Stimulated activated naive CD8-positive, alpha-beta T cell treated with anti-CD3 and anti-CD28 coated beads, Interleukin-15, Interleukin-2, amounts not matched to agents 100 U/mL and 50 U/mL, for 24 hours (primary cell): Measurements from ENCODE around the gene STARD13.

Experiments
- ATAC-seq: fragments of 150-1000 bp; cut with Tn5 transposase; one replicate; pipeline ENCODE4 v1.10.0; 2021
- DNase-seq: peaks from one replicate; pipeline ENCODE4 v3.0.0; 2021

STARD13 gene, protein sequence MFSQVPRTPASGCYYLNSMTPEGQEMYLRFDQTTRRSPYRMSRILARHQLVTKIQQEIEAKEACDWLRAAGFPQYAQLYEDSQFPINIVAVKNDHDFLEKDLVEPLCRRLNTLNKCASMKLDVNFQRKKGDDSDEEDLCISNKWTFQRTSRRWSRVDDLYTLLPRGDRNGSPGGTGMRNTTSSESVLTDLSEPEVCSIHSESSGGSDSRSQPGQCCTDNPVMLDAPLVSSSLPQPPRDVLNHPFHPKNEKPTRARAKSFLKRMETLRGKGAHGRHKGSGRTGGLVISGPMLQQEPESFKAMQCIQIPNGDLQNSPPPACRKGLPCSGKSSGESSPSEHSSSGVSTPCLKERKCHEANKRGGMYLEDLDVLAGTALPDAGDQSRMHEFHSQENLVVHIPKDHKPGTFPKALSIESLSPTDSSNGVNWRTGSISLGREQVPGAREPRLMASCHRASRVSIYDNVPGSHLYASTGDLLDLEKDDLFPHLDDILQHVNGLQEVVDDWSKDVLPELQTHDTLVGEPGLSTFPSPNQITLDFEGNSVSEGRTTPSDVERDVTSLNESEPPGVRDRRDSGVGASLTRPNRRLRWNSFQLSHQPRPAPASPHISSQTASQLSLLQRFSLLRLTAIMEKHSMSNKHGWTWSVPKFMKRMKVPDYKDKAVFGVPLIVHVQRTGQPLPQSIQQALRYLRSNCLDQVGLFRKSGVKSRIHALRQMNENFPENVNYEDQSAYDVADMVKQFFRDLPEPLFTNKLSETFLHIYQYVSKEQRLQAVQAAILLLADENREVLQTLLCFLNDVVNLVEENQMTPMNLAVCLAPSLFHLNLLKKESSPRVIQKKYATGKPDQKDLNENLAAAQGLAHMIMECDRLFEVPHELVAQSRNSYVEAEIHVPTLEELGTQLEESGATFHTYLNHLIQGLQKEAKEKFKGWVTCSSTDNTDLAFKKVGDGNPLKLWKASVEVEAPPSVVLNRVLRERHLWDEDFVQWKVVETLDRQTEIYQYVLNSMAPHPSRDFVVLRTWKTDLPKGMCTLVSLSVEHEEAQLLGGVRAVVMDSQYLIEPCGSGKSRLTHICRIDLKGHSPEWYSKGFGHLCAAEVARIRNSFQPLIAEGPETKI

DNA sequence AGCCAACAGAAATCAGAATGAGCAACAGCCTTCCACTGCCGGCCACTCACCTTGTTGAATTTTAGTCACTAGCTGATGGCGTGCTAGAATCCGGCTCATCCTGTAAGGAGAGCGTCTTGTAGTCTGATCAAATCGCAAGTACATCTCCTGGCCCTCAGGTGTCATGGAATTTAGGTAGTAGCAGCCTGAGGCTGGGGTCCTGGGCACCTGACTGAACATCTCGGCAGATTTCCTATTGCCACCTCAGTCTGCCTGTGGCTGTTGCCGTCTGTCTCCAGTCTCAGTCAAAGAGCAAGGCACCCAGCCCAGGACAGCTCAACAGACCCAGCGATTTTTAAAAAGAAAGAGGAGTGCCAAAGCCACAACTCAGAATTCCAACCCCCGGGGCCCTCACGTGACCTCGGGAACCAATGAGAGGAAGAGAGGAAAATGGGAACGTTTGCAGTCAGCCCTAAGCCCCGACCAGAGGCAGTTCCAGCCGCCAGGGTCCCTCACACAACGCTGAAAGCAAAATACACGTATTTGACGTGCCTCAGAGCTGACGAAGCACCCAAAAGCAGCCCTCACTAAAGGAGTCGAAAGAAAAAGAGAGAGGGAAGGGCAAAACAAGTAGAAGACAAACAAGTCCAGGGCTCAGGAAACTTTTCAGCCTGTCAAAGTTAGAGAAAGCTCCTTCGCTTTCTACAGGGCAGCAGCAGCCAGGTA lies at the start of gene STARD13:
Gene STARD13 (minus strand): TSS at position 336 of the 705 bp plus-strand sequence. CDS start 117 bp downstream, at position 219.
- DNase-seq (peak; percentile 6), ATAC-seq (peak; percentile 49)

DNA sequence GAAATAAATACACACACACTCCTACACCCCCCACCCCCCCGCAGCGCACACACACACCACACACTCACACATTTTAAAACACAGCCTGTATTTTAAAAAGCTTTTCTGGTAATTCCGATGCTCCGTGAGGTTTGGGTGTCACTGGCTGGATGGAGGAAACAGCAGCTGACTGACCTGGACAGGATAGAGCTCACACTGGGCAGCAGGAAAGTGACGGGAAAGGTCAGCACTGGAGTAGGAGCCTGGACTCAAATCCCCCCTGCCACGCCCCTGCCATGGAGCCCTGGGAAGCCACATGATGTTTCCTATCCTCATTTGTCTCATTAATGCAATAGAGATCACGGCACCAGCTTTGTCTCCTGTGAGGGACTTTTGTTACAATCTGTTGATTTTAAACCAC lies 49.3 kb upstream of the STARD13 start:
- DNase-seq = no peak
- no peak for ATAC-seq

DNA sequence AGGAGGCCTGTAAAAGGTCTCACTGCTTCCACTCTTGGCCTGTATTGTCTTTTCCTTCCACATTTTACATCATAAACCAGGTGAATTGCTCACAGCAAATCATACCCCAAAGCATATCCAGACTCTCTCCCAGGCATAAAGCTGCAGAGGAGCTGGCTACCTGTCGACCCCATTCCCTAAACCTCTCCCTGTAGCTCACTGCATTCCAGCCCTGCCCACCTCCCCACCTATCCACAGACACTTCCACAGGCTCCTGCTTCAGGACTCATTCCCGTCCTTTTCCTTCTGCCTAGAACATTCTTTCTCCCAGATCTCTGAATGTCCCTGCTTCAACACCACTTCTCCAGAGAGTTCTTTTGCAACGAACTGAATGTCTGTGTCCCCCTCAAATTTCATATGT lies 46.4 kb upstream of the STARD13 start:
- DNase-seq = no peak
- no peak for ATAC-seq

DNA sequence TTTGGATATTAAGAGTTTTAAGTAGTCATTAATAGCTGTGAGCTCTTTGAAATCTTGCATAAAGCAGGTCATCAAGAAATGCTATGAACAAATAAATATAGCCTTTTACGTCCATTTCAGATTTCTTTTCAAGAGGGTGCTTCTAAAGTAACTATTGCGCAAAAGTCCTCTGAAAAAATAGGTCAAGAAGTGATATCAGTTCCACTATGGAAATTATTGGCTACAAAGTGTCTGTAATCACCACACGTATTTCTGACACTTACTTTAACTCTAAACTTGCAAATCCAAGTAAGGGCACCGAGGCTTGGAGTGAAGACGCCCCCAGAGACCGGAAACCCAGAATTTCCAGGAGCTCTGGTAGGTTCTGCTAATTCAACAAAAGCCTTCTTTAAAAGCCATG lies 44.9 kb upstream of the STARD13 start:
- no peak for ATAC-seq
- no peak for DNase-seq

DNA sequence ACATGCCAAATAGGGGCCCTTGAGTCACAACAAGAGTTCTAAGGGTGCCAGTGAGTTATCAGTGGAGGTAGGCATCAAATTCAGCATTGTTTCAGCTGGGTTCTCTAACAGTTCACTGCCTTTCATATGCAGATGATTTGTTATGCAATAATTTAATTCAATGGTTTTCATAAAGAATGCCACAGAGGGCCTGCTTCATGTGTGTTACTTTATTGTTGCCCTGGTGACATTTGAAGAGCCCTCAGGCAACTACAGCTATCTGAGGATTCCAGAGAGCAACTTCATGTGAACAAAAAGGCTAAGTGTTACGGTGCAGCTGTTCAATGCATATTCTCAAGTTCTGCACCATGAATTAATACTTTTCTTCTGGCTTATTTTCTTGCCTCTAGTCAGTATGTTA lies 43.1 kb upstream of the STARD13 start:
- ATAC-seq = no peak
- no peak for DNase-seq

DNA sequence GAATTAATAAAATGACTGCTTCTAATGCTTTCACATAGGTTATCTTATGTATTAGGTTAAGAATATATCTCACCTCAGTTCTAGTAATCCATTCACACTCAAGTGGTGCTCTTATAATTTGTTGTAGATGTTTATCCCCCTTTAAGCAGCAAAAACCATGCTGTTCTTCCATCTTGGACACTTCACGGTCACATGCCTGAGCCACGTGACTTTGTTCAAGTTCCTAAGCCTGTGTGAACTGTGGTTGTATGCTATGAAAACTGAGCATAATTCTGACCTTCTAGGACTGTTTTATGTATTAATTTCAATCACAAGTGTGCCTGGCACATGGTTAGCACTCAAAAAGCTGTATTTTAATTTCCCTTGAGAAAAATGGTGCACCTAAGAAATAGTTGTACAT lies 41.2 kb upstream of the STARD13 start:
- ATAC-seq (no peak), DNase-seq (no peak)

DNA sequence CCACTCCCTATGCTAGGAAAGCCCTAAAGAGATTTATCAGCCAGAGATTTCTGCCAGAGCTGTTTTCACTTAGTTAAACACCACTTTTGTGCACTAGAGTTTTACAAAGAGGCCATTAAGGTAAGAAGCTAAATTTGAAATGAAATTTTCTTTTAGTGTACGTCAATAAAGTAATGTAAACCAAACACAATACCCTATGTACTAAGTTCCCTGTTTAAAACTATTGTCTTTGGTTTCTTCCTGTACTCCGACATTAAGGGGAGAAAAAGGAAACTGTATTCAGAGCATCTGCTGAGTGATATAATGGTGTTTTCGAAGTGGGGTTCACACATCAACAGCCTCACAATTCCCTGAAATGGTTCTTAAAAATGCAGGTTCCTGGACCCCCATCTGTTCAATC lies 40.7 kb upstream of the STARD13 start:
- no peak for ATAC-seq
- no peak for DNase-seq

DNA sequence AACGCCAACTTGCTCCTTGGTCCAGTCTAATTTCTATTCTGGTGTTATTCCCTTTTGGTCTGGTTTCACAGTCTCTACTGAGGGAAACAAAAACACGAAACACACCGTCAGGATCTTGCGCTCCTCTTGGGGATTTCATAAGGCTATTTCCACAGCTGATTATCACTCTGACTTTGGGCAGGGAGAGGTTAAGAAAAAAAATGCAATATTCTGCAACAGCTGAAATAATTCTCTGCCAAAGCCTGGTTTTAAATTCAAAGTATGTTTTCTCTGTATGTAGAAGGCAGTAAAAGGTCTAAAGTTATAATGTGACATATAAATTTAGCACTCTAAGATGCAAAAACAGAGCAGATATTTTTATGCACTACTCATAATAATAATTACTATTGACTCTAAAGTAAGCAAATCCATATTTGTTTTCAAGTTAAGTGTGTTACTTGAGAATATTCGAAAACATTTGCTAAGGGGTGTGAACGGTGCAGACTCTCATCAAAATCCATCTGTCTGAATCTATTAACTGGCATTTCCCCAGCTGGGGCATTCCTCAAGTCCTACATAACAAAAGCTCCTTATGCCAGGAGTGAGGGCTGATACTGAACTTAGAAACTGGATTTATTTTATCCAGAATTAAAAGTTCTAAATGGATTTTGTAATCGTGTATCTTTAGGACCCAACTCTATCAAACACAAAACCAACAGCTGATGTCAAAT lies 38.4 kb upstream of the STARD13 start:
- DNase-seq (no peak), ATAC-seq (no peak)

DNA sequence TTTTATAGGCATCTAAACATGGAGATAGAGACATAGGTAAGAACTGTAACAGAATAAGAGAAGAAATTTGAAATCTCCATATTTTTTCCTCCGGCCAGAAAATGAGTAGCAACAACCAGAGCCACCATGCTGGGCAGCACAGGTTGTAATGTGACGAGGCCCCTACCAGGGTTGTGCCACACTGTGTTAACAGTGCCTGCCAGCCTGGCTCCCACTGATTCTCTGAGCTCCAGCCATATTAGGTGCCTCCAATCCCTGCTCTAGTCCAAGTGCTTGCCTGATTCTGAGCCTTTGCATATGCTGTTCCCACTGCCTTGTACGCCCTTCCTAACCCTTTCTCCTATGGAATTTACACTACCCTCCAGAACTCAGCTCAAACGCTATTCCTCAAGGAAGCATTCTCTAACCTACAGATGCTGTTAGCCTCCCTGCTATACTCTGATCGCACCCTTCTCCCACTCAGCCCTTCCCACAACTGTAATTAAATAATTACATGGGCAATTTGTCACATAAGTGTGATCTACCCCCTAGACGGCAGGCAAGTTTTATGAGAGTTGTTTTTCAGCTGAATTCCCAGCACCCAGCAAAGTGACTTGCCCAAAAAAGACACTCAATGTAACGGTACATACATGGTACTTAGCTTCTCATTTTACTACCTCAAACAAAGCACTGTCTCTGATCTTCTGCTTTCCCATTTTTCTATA lies 37.6 kb upstream of the STARD13 start:
- no peak for DNase-seq
- ATAC-seq = no peak

DNA sequence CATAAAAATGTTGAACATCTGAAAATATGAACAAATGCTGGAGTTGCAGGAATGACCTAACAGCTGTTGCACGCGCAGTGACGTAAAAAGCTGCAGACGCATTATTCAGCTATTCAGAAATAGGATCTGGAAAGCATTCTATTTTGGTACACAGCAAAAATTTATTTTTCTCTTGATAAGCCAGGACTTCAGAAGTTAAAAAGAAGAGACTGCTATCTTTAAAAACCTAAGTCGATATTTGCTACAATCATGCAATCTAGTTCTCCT lies 36.9 kb upstream of the STARD13 start:
- ATAC-seq (no peak), DNase-seq (no peak)

DNA sequence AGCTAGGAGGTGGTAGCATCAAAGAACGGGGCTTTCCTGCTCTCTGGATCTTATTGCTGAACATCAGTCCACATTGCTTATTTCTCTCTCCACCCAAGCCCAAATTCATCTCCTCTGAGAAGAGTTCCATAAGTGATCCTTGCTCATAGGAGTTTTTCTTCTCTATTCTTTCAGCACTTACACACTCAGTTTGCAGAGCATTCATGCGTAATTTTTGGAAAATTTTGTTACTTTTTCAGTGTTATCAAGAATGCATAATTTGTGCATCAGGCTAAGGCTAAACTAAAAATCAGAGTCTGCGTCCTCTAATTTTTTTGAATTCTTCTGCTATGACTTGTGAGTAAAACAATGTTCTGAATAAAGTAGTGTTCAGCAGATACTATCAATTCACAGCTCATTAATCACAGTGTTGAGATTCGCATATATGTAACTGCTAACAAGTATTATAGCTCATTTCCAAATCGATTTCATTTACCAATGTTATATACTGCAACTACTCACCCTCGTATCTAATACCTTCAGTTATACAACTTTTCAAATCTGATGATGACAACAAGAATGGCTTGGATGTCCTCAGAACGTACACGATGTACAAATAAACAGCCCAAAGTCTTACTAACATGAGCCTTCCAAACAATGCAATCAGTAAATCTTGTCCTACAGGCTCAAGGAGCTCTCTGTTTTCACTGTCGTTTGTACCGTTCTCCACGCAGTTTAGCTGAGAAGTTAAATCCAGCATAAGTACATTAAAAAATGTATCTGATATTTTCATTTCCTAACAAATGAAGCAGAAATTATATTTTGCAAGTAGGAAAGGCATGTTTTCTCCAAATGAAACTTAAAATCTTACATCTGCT lies 36.4 kb upstream of the STARD13 start:
- ATAC-seq (no peak), DNase-seq (no peak)

DNA sequence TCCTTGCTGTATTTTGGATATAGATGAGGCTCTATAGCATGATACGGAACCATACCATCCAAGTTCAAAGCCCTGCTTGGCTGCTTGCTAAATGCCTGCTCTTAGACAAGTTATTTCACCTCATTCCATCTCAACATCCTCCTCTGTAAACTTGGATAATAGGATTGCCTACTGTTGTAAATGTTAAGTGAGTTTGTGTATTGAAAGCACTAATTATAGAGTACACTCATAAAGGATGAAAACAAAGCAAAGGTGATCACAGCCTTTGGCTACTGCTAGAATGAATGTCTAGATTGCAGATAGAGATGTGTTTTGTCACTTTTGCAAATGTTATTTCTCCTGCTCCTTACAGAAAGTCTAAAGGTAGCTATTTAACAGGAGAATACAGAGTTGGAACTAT lies 34.3 kb upstream of the STARD13 start:
- DNase-seq = no peak
- no peak for ATAC-seq

DNA sequence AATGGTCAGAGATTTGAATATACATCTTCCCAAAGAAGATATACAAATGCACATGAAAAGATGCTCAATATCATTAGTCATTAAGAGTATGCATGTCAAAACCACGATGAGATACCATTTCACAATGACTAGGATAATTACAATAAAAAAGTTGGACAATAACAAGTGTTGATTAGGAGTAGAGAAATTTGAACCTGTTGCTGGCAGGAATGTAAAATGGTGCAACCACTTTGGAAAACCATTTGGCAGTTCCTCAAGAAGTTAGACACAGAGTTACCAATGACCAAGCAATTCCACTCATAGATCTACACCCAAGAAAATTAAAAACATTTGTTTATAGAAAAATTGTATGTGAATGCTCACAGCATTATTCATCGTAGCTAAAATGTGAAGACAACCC lies 33.2 kb upstream of the STARD13 start:
- DNase-seq (no peak), ATAC-seq (no peak)

DNA sequence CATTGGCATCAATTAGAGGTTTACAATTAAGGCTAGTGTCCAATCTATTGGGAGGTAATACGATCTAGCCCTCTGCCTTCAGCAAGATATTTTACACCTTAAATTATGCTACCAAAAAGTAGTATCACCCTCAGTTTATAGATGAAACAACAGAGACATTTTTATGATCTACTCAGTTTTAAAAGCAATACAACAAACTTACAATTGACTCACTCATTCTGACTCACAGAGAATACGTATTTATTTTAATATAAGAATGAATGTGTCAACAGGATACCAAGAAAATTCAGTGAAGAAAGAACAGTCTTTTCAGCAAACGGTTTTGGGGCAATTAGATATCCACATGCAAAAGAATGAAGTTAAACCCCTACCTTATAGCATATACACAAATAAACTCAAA lies 32.5 kb upstream of the STARD13 start:
- ATAC-seq (no peak), DNase-seq (no peak)

DNA sequence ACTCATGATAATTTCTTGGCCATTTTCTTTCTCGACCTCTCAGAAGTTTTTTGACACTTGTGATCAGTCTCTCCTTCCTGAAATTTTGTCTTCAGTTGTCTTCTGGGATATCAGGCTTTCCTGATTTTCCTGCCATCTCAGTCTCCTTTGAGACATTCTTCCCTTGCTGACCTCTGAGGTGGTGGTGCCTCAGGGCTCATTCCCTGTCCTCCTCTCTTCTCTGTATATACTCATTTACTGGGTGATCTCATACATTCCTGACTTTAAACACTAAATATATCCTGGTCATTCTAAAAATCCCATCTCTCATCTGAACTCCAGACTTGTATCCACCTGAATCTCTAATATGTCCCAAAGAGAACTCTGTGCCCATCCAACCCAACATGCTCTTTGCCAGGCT lies 31.3 kb upstream of the STARD13 start:
- no peak for ATAC-seq
- no peak for DNase-seq

DNA sequence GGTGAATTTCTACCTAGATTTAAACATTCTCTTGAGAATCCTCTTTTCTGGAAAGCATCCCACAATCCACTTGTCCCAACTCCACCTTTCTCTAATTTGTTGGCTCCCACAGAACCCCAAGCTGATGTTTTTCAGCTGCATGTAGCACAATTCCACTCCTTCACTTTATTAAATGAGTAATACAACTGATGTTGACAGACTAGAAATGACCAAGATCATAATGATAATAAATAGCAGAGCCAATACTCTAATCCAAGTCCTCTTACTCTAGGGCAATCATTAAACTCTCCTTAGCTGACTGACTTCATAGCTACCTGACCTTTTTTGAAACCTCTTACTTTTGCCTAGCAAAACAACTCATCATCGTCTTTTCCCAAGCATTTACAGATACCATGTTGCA lies 27.9 kb upstream of the STARD13 start:
- ATAC-seq = no peak
- no peak for DNase-seq

DNA sequence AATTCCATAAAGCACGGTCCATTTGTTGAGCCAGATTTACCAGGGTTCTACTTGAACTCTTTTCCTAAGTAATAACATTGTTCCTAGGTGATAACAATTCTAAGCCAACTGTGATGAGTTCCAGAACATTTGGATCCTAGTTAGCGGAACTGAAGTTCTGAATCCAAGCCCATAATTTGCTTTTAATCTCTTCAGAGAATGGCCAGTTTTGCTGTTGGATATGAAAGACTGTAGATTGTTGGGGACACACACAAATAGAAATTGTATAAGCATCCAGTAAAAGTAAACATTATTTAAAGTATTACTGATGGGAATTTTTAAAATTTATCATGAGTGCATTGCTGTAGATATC lies 27.3 kb upstream of the STARD13 start:
- ATAC-seq (no peak), DNase-seq (no peak)

DNA sequence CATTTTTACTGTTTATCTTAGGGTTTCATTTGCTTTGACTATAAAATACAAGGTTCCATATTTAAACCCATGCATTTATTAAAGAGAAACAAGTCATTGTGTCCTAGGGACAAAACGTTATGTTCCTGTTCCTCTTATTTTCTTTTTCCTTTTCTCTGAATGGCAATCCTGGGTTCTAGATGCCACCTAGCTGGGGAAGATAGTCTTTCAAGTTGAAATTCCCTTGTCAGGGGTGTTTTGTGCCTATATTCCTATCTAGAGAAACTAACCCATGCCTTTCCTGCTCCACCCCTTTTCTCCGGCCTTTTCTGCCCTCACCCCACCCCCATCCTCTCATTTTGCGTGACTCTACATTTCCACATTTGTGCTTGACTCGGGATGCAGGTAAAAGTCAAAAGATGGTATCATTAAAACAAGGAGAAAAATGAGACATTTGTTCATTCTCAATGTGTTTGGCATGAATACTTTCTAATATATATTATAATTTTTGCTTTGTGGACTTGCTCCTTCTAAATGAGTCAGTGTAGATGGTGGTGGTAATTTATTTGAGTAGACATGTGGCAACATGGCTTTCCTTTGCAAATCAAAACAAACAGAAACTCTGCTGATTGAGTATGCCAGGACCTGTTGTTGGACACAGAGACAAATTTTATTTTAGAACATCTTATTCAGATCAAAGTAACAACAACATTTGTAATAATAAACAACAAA lies 26.8 kb upstream of the STARD13 start:
- DNase-seq (no peak), ATAC-seq (no peak)

DNA sequence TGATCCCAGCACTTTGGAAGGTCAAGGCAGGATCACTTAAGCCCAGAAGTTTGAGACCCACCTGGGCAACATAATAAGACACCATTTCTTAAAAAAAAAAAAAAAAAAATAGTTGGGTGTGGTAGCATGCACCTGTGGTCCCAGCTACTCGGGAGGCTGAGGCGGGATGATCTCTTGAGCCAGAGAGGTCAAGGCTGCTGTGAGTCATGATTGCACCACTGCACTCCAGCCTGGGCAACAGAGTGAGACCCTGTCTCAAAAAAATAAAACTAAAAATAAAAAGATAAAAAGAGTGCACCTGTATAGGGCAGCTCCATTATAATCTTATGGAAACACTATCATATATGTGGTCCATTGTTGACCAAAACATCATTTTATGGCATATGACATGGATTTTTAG lies 25.5 kb upstream of the STARD13 start:
- no peak for ATAC-seq
- no peak for DNase-seq
